Measurements from ENCODE around the gene CFAP74. TPM values are rescaled to one million over a fixed set of nuclear protein-coding genes. Genes with fewer than 3 reads are reported as not detected.

The CFAP74 gene
- total and polyA plus RNA-seq, 2 donors (not counting 3 experiments of a cell fraction or from before 2014, with no cell fraction given) = not detected

GRCh38 chr1:2019571-2020309 lies 16.2 kb upstream of the CFAP74 start:
- no peaks in the 10 kb centered on the region for H3K9me3 ChIP-seq (replicated peaks; ENCODE audit: control insufficient read depth, insufficient read depth, low read length)
- H3K4me1 ChIP-seq (ENCODE audit: control insufficient read depth, extremely low read depth, insufficient read depth, low read length) = no peaks in the 10 kb centered on the region
- no peak for DNase-seq (ENCODE audit: low read depth, low spot score)
- no peak for FAIRE-seq
- intact Hi-C loops (cut with micrococcal nuclease) = no loop called here
- dilution Hi-C loops (cut with MboI; ENCODE audit: extremely low pct_ligation_motif_present, low sequenced_read_pairs) = no loop called here
- no peak overlapping the region for H2AFZ ChIP-seq (ENCODE audit: low read depth, low read length)
- H3K9me1 ChIP-seq (replicated peaks; ENCODE audit: control insufficient read depth, extremely low read depth, insufficient read depth, low read length) = no peaks in the 10 kb centered on the region
- POLR2A ChIA-PET = no interaction called here
- no peaks in the 10 kb centered on the region for H3K79me2 ChIP-seq (ENCODE audit: control insufficient read depth, insufficient read depth, low read length)
- no TSS peak for BruUV-seq (replicated peaks)
- no peaks in the 10 kb centered on the region for H3K36me3 ChIP-seq (ENCODE audit: control insufficient read depth in 2 of 2, extremely low read depth in 1 of 2, insufficient read depth in 2 of 2, low read length in 2 of 2)
- no peak overlapping the region for H3K4me3 ChIP-seq (replicated peaks in 1 of 3; ENCODE audit: insufficient read depth in 1 of 3, low read depth in 1 of 3, low read length in 3 of 3)
- no peak overlapping the region for H3K4me2 ChIP-seq (ENCODE audit: insufficient read depth, low read length)
- CTCF ChIA-PET = interaction anchor here (0.9 to 2.4 kb wide), 2 partner anchors 25 to 155 kb away, joined by 3 to 9 read pairs; no protein-coding TSS in a partner anchor
- TF ChIP-seq EZH2 (IDR thresholded peaks at IDR 0.05; ENCODE audit: borderline replicate concordance, low read depth, low read length, severe bottlenecking) (peak; percentile 83), MYC (IDR thresholded peaks at IDR 0.05; ENCODE audit: low read depth, low read length) (no peak)
- H3K9ac ChIP-seq (replicated peaks; ENCODE audit: extremely low read depth, insufficient read depth, low read length) = no peak overlapping the region
- H4K20me1 ChIP-seq (replicated peaks; ENCODE audit: control insufficient read depth, extremely low read depth, insufficient read depth, low read length) = no peaks in the 10 kb centered on the region
- no peak overlapping the region for H3K27ac ChIP-seq (ENCODE audit: insufficient read depth, low read depth, low read length)
- peaks cover 24 to 27% of the 10 kb centered on the region in 2 experiments for H3K27me3 ChIP-seq (ENCODE audit: control insufficient read depth in 2 of 2, insufficient read depth in 2 of 2, low read length in 2 of 2)

GRCh38 chr1:2019172-2019543 lies 15.6 kb upstream of the CFAP74 start, which contains the start of gene GABRD:
Gene GABRD (plus strand): TSS chr1:2019345. CDS start chr1:2019424, 79 bp downstream.
- no peak within 1 kb of the TSS for H3K4me2 ChIP-seq (ENCODE audit: insufficient read depth, low read length)
- dilution Hi-C loops (cut with MboI; ENCODE audit: extremely low pct_ligation_motif_present, low sequenced_read_pairs) (no loop called here), intact Hi-C loops (cut with micrococcal nuclease) (no loop called here)
- FAIRE-seq (no peak), DNase-seq (ENCODE audit: low read depth, low spot score) (no peak)
- BruUV-seq (replicated peaks) = no TSS peak
- peaks cover 24 to 27% of the 10 kb centered on the region in 2 experiments for H3K27me3 ChIP-seq (ENCODE audit: control insufficient read depth in 2 of 2, insufficient read depth in 2 of 2, low read length in 2 of 2)
- CTCF ChIA-PET = interaction anchor here (0.7 to 2.4 kb wide), 3 partner anchors 26 to 155 kb away, joined by 3 to 9 read pairs (median 3); no protein-coding TSS in a partner anchor
- H3K9me1 ChIP-seq (replicated peaks; ENCODE audit: control insufficient read depth, extremely low read depth, insufficient read depth, low read length) = no peaks in the 10 kb centered on the region
- H3K4me3 ChIP-seq (replicated peaks in 1 of 3; ENCODE audit: insufficient read depth in 1 of 3, low read depth in 1 of 3, low read length in 3 of 3) = no peak within 1 kb of the TSS
- H3K79me2 ChIP-seq (ENCODE audit: control insufficient read depth, insufficient read depth, low read length) = no peaks in the 10 kb centered on the region
- no peak within 1 kb of the TSS for H3K9ac ChIP-seq (replicated peaks; ENCODE audit: extremely low read depth, insufficient read depth, low read length)
- no peaks in the 10 kb centered on the region for H3K9me3 ChIP-seq (replicated peaks; ENCODE audit: control insufficient read depth, insufficient read depth, low read length)
- H4K20me1 ChIP-seq (replicated peaks; ENCODE audit: control insufficient read depth, extremely low read depth, insufficient read depth, low read length) = no peaks in the 10 kb centered on the region
- POLR2A ChIA-PET = no interaction called here
- H3K4me1 ChIP-seq (ENCODE audit: control insufficient read depth, extremely low read depth, insufficient read depth, low read length) = no peaks in the 10 kb centered on the region
- H3K36me3 ChIP-seq (ENCODE audit: control insufficient read depth in 2 of 2, extremely low read depth in 1 of 2, insufficient read depth in 2 of 2, low read length in 2 of 2) = no peaks in the 10 kb centered on the region
- H2AFZ ChIP-seq (ENCODE audit: low read depth, low read length) = no peak within 1 kb of the TSS
- TF ChIP-seq EZH2 (IDR thresholded peaks at IDR 0.05; ENCODE audit: borderline replicate concordance, low read depth, low read length, severe bottlenecking) = no peak
- no peak for TF ChIP-seq JUN (IDR thresholded peaks at IDR 0.05; ENCODE audit: borderline replicate concordance, insufficient read depth, insufficient read length, low read depth)
- no peak for TF ChIP-seq GATA2 (IDR thresholded peaks at IDR 0.05; ENCODE audit: insufficient read depth, insufficient read length, low read depth, low read length)
- no peak for TF ChIP-seq POLR2A (IDR thresholded peaks at IDR 0.05; ENCODE audit: low read depth, low read length)
- no peak for TF ChIP-seq MAX (IDR thresholded peaks at IDR 0.05; ENCODE audit: insufficient read depth, insufficient read length)
- no peak for TF ChIP-seq CTCF (IDR thresholded peaks at IDR 0.05; ENCODE audit: extremely low read depth in 1 of 2, insufficient read depth in 1 of 2, low read depth in 1 of 2, low read length in 2 of 2)
- TF ChIP-seq FOS (IDR thresholded peaks at IDR 0.05; ENCODE audit: borderline replicate concordance, insufficient read depth, low read length) = no peak
- no peak for TF ChIP-seq POLR2AphosphoS5 (IDR thresholded peaks at IDR 0.05; ENCODE audit: insufficient read depth, low read depth, low read length)
- no peak for TF ChIP-seq MYC (IDR thresholded peaks at IDR 0.05; ENCODE audit: low read depth, low read length)
- H3K27ac ChIP-seq (ENCODE audit: insufficient read depth, low read depth, low read length) = no peak within 1 kb of the TSS

All from endothelial cell of umbilical vein (primary cell).